Measurements from ENCODE around the gene PATJ.

- TF ChIP-seq CTCF (IDR thresholded peaks at IDR 0.05) (no peak), POLR2A (IDR thresholded peaks at IDR 0.05) (no peak), EP300 (IDR thresholded peaks at IDR 0.05) (no peak)
Measured at GRCh38 chr1:61997123-61997522, 254.8 kb downstream of the PATJ start.

Data from tibial nerve (tissue), 4 donors.